H9 (cell line): ENCODE measurements around the gene GRIK1. TPM values are rescaled to one million over a fixed set of nuclear protein-coding genes. Genes with fewer than 3 reads are reported as not detected.

Source experiments
- DNase-seq: peaks from one replicate; pipeline ENCODE4 v3.0.0-alpha.2; 2017
- H2AFZ ChIP-seq: one replicate; pipeline ENCODE4 v1.6.1; 2013; ENCODE audit warnings: mild to moderate bottlenecking, low read length, control low read depth, moderate library complexity
- H2AK5ac ChIP-seq: 2 replicates; pipeline ENCODE4 v1.6.1; 2013; ENCODE audit warnings: low read length, control low read depth, mixed read lengths; ENCODE audit not compliant: insufficient read length
- H2BK120ac ChIP-seq: one replicate; pipeline ENCODE4 v1.6.1; 2013; ENCODE audit warnings: low read depth, mild to moderate bottlenecking, low read length, control low read depth, inconsistent platforms; ENCODE audit not compliant: poor library complexity, severe bottlenecking
- H2BK12ac ChIP-seq: 2 replicates; pipeline ENCODE4 v1.6.1; 2013; ENCODE audit warnings: low read length, control low read depth, mixed read lengths, low read depth; ENCODE audit not compliant: insufficient read length
- H2BK15ac ChIP-seq: 2 replicates; pipeline ENCODE4 v1.6.1; 2013; ENCODE audit warnings: low read depth, low read length, control low read depth
- H2BK20ac ChIP-seq: one replicate; pipeline ENCODE4 v1.6.1; 2013; ENCODE audit warnings: low read depth, mild to moderate bottlenecking, low read length, control low read depth, inconsistent platforms; ENCODE audit not compliant: poor library complexity, severe bottlenecking
- H2BK5ac ChIP-seq: 2 replicates; pipeline ENCODE4 v1.6.1; 2013; ENCODE audit warnings: low read length, control low read depth, mixed read lengths; ENCODE audit not compliant: insufficient read length
- H3K14ac ChIP-seq: 2 replicates; pipeline ENCODE4 v1.6.1; 2013; ENCODE audit warnings: low read length, control low read depth; ENCODE audit not compliant: insufficient read depth
- H3K18ac ChIP-seq: 2 replicates; pipeline ENCODE4 v1.6.1; 2013; ENCODE audit warnings: low read depth, mild to moderate bottlenecking, mixed read lengths, low read length, control low read depth; ENCODE audit not compliant: insufficient read length
- H3K23ac ChIP-seq: 2 replicates; pipeline ENCODE4 v1.6.1; 2013; ENCODE audit warnings: low read length, control low read depth, mixed read lengths, low read depth; ENCODE audit not compliant: insufficient read length
- H3K23me2 ChIP-seq: 2 replicates; pipeline ENCODE4 v1.6.1; 2013; ENCODE audit warnings: low read depth, mild to moderate bottlenecking, mixed read lengths, low read length, control low read depth; ENCODE audit not compliant: insufficient read length, poor library complexity, severe bottlenecking
- H3K27ac ChIP-seq: 2 replicates; pipeline ENCODE4 v1.5.1; 2013; ENCODE audit warnings: low read length, control low read depth, mixed read lengths, low read depth; ENCODE audit not compliant: insufficient read length
- H3K27me3 ChIP-seq: 2 replicates; pipeline ENCODE4 v1.6.1; 2013; ENCODE audit warnings: low read length, control low read depth, inconsistent platforms; ENCODE audit not compliant: insufficient read depth
- H3K4ac ChIP-seq: 2 replicates; pipeline ENCODE4 v1.6.1; 2013; ENCODE audit warnings: low read depth, mild to moderate bottlenecking, control low read depth, inconsistent platforms, low read length, moderate library complexity
- H3K4me1 ChIP-seq: 2 replicates; pipeline ENCODE4 v1.6.1; 2013; ENCODE audit warnings: low read length, control low read depth, inconsistent platforms; ENCODE audit not compliant: insufficient read depth
- H3K4me2 ChIP-seq: 2 replicates; pipeline ENCODE4 v1.6.1; 2013; ENCODE audit warnings: low read length, control low read depth, mixed read lengths; ENCODE audit not compliant: insufficient read length, insufficient read depth
- H3K56ac ChIP-seq: 2 replicates; pipeline ENCODE4 v1.6.1; 2013; ENCODE audit warnings: low read depth, mild to moderate bottlenecking, mixed read lengths, low read length, control low read depth; ENCODE audit not compliant: insufficient read length
- H3K79me1 ChIP-seq: 2 replicates; pipeline ENCODE4 v1.6.1; 2013; ENCODE audit warnings: low read depth, mild to moderate bottlenecking, moderate library complexity, low read length, control low read depth, inconsistent platforms; ENCODE audit not compliant: insufficient read depth, poor library complexity, severe bottlenecking
- H3K79me2 ChIP-seq: 2 replicates; pipeline ENCODE4 v1.6.1; 2013; ENCODE audit warnings: low read length, control low read depth, inconsistent platforms; ENCODE audit not compliant: insufficient read depth
- H3K9ac ChIP-seq: 2 replicates; pipeline ENCODE4 v1.6.1; 2013; ENCODE audit warnings: low read length, control low read depth, mixed read lengths; ENCODE audit not compliant: insufficient read length; ENCODE audit errors: extremely low read depth
- H3K9me3 ChIP-seq: one replicate; pipeline ENCODE4 v1.6.1; 2013; ENCODE audit warnings: low read depth, low read length, inconsistent platforms; ENCODE audit not compliant: control insufficient read depth
- H3T11ph ChIP-seq: one replicate; pipeline ENCODE4 v1.6.1; 2013; ENCODE audit warnings: mild to moderate bottlenecking, low read length, control low read depth, inconsistent platforms
- H4K20me1 ChIP-seq: one replicate; pipeline ENCODE4 v1.6.1; 2013; ENCODE audit not compliant: control insufficient read depth, insufficient read length, insufficient read depth
- H4K5ac ChIP-seq: 2 replicates; pipeline ENCODE4 v1.6.1; 2013; ENCODE audit warnings: low read depth, mild to moderate bottlenecking, mixed read lengths, low read length, control low read depth; ENCODE audit not compliant: insufficient read length
- H4K8ac ChIP-seq: replicated peaks from 2 replicates; pipeline ENCODE4 v1.6.1; 2013; ENCODE audit warnings: low read length, control low read depth, mixed read lengths, low read depth; ENCODE audit not compliant: insufficient read length
- H4K91ac ChIP-seq: 2 replicates; pipeline ENCODE4 v1.6.1; 2013; ENCODE audit warnings: low read depth, mild to moderate bottlenecking, moderate library complexity, mixed read lengths, low read length, control low read depth; ENCODE audit not compliant: insufficient read length
- H3K27ac Mint-ChIP-seq, 3 experiments: 2 replicates in 2 of 3; 3 replicates in 1 of 3; pipeline ENCODE4 v1.8.0; 2020 to 2021; ENCODE audit warnings: mixed read lengths in 3 of 3, mild to moderate bottlenecking in 1 of 3, moderate library complexity in 1 of 3
- H3K27me3 Mint-ChIP-seq: 2 replicates; pipeline ENCODE4 v1.8.0; 2021; ENCODE audit warnings: low read depth, mild to moderate bottlenecking, moderate library complexity, mixed read lengths
- H3K36me3 Mint-ChIP-seq, 3 experiments: 2 replicates in 2 of 3; 3 replicates in 1 of 3; pipeline ENCODE4 v1.8.0; 2020 to 2021; ENCODE audit warnings: low read depth in 3 of 3, mixed read lengths in 3 of 3; ENCODE audit not compliant: insufficient read depth in 1 of 3
- H3K4me1 Mint-ChIP-seq, 2 experiments: 2 replicates each; pipeline ENCODE4 v1.8.0; 2020; ENCODE audit warnings: mixed read lengths in 2 of 2
- H3K4me3 Mint-ChIP-seq, 2 experiments: 2 replicates in 1 of 2; 3 replicates in 1 of 2; pipeline ENCODE4 v1.8.0; 2020 to 2021; ENCODE audit warnings: mild to moderate bottlenecking in 2 of 2, mixed read lengths in 2 of 2, moderate library complexity in 1 of 2
- H3K9me3 Mint-ChIP-seq, 2 experiments: 2 replicates in 1 of 2; 3 replicates in 1 of 2; pipeline ENCODE4 v1.8.0; 2020; ENCODE audit warnings: mild to moderate bottlenecking in 2 of 2, mixed read lengths in 2 of 2, moderate library complexity in 1 of 2
- total RNA-seq: library from RNA; stranded (reverse); gene quantifications from 2 replicates; pipeline ENCODE4 v1.2.1, GENCODE V29; 2021
- TF ChIP-seq, protein P1 (sequence below): fragments of 200-600 bp; sonication (generic); conservative IDR thresholded peaks from 3 replicates; pipeline ENCODE4 v1.8.0; 2021; ENCODE audit warnings: antibody characterized with exemption, mild to moderate bottlenecking

GRIK1 gene
- total RNA-seq, 1 experiment from 2014 or later, result not detected

GRCh38 chr21:29719521-29719920 is 220.3 kb downstream of the GRIK1 start:
- H3K9ac ChIP-seq, result no peak overlapping the region
- no peak overlapping the region for H3K14ac ChIP-seq
- H3K4me2 ChIP-seq, result no peak overlapping the region
- H4K20me1 ChIP-seq, result no peaks in the 10 kb centered on the region
- H3K9me3 Mint-ChIP-seq, result peaks cover 11 to 20% of the 10 kb centered on the region in 2 experiments
- no peaks in the 10 kb centered on the region for H3K27me3 ChIP-seq
- H2BK120ac ChIP-seq, result no peak overlapping the region
- TF ChIP-seq, protein P1, sequence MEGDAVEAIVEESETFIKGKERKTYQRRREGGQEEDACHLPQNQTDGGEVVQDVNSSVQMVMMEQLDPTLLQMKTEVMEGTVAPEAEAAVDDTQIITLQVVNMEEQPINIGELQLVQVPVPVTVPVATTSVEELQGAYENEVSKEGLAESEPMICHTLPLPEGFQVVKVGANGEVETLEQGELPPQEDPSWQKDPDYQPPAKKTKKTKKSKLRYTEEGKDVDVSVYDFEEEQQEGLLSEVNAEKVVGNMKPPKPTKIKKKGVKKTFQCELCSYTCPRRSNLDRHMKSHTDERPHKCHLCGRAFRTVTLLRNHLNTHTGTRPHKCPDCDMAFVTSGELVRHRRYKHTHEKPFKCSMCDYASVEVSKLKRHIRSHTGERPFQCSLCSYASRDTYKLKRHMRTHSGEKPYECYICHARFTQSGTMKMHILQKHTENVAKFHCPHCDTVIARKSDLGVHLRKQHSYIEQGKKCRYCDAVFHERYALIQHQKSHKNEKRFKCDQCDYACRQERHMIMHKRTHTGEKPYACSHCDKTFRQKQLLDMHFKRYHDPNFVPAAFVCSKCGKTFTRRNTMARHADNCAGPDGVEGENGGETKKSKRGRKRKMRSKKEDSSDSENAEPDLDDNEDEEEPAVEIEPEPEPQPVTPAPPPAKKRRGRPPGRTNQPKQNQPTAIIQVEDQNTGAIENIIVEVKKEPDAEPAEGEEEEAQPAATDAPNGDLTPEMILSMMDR, result no peak
- H2BK15ac ChIP-seq, result no peak overlapping the region
- no peak overlapping the region for H3K4me3 Mint-ChIP-seq
- H2BK12ac ChIP-seq, result no peak overlapping the region
- H4K8ac ChIP-seq, result no peak overlapping the region
- no peak overlapping the region for H2AFZ ChIP-seq
- H4K5ac ChIP-seq, result no peak overlapping the region
- no peaks in the 10 kb centered on the region for H3K79me2 ChIP-seq
- no peak for DNase-seq
- no peak overlapping the region for H3K27ac ChIP-seq
- H3K27ac Mint-ChIP-seq, result no peak overlapping the region
- no peak overlapping the region for H3K4ac ChIP-seq
- peaks cover 6 to 14% (median 11%) of the 10 kb centered on the region in 3 experiments for H3K36me3 Mint-ChIP-seq
- no peak overlapping the region for H4K91ac ChIP-seq
- no peaks in the 10 kb centered on the region for H3K79me1 ChIP-seq
- H3K9me3 ChIP-seq, result peaks cover 8% of the 10 kb centered on the region
- no peaks in the 10 kb centered on the region for H3K23me2 ChIP-seq
- H3K18ac ChIP-seq, result no peak overlapping the region
- H3K56ac ChIP-seq, result no peak overlapping the region
- H2BK5ac ChIP-seq, result no peak overlapping the region
- no peaks in the 10 kb centered on the region for H3K27me3 Mint-ChIP-seq
- no peak overlapping the region for H2AK5ac ChIP-seq
- H3K4me1 Mint-ChIP-seq, result peaks cover 21% of the 10 kb centered on the region in 2 experiments
- no peak overlapping the region for H2BK20ac ChIP-seq
- H3K23ac ChIP-seq, result no peak overlapping the region
- no peak overlapping the region for H3T11ph ChIP-seq
- no peaks in the 10 kb centered on the region for H3K4me1 ChIP-seq
